HG03432 (cell line): ENCODE results near the gene KRT83.

Experiments used
- ATAC-seq: cut with Tn5 transposase; IDR thresholded peaks from one replicate; pipeline ENCODE4 v1.9.1; 2021; ENCODE audit warnings: mild to moderate bottlenecking, moderate library complexity; ENCODE audit not compliant: unreplicated experiment

The KRT83 gene

DNA sequence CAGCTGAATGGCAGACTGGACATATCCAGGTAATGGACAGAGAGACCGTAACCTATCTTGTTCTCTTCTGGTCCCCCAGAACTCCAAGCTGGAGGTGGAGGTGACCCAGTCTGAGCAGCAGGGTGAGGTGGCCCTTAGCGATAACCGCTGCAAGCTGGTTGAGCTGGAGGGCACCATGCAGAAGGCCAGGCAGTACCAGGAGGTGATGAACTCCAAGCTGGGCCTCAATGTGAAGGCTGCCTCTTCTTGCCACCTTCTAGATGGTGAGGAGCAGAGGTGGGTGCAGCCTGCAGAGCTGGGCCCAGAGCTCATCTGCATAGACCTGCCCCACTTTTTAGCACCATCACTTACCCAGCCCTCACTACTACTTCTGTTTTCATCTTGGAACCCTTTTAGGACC is 53.9 kb downstream of the KRT83 start:
- ATAC-seq = no peak

DNA sequence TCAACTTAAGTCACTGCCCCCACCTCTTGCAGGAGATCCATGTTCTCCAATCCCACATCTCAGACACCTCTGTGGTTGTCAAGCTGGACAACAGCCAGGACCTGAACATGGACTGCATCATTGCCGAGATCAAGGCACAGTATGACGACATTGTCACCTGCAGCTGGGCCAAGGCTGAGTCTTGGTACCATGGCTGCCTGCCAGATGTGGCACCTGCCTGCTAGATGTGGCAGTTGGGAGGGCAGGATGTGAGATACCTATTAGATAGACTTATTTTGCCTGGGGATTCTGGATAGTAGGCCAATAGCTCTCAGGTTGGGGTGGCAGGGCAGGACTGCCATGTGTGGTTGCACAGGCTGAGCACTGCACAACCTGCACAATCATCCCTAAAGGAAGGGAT is 54.7 kb downstream of the KRT83 start:
- ATAC-seq = no peak

- no peak for ATAC-seq
Observed at GRCh38 chr12:52264435-52264825, 56.8 kb downstream of the KRT83 start.
